HCT116 (cell line): ENCODE data around the gene USP10. TPM values are rescaled to one million over a fixed set of nuclear protein-coding genes. Genes with fewer than 3 reads are reported as not detected.

ENCODE experiments used
- ATAC-seq: fragments of 200-7000 bp; cut with Tn5 transposase; 2 replicates; pipeline ENCODE4 v1.9.1; 2020; ENCODE audit warnings: mild to moderate bottlenecking, moderate library complexity
- BruUV-seq: library from RNA; stranded (reverse); fragments of 400-500 nt; replicated peaks from 2 replicates; lab custom pipeline; 2021; lab: Mats Ljungman, UMichigan
- CTCF ChIA-PET: fragments of 300-600 bp; sonication (Branson Sonifier 250); formaldehyde crosslinking; loops from one replicate; lab custom pipeline; 2021; ENCODE audit warnings: antibody characterized with exemption; lab: Charles Lee
- POLR2A ChIA-PET: fragments of 300-600, 350-600 bp; sonication (Branson Sonifier 250); formaldehyde crosslinking; loops from one replicate; lab custom pipeline; 2021; ENCODE audit warnings: antibody characterized with exemption; lab: Charles Lee
- RAD21 ChIA-PET, 2 experiments: fragments of 300-600 bp; sonication (Branson Sonifier 250); formaldehyde crosslinking; loops; one replicate each; lab custom pipeline; 2023; ENCODE audit warnings: low total read pairs in 2 of 2; ENCODE audit not compliant: uncharacterized antibody in 2 of 2, unreplicated experiment in 2 of 2, low non-redundant PET in 1 of 2; lab: Charles Lee
- DNase-seq: peaks from one replicate; pipeline ENCODE4 v3.0.0-alpha.2; 2010; ENCODE audit warnings: low read depth, low spot score
- H2AFZ ChIP-seq: fragments of 200-600 bp; shearing (Covaris generic), sonication (generic); 2 replicates; pipeline ENCODE4 v1.6.1; 2017; ENCODE audit warnings: low read depth, mixed run types, mixed read lengths, antibody characterized with exemption, low read length; ENCODE audit not compliant: poor library complexity, severe bottlenecking
- H3K27ac ChIP-seq: 2 replicates; pipeline ENCODE4 v1.5.1; 2012; ENCODE audit warnings: low read depth, low read length
- H3K27me3 ChIP-seq: fragments of 200-600 bp; sonication (generic); 2 replicates; pipeline ENCODE4 v1.6.1; 2016; ENCODE audit warnings: mixed run types, low read length, mixed read lengths; ENCODE audit not compliant: insufficient read depth
- H3K36me3 ChIP-seq, 2 experiments: fragments of 200-500 bp in 1 of 2; fragments of 200-600 bp in 1 of 2; sonication (Bioruptor generic) in 1 of 2; sonication (generic) in 1 of 2; 2 replicates each; pipeline versions ENCODE4 v1.5.1 to v1.6.1; 2014 to 2016; ENCODE audit warnings: low read length in 2 of 2, inconsistent platforms in 1 of 2, mixed read lengths in 1 of 2, mixed run types in 1 of 2; ENCODE audit not compliant: insufficient read depth in 2 of 2, control insufficient read depth in 1 of 2
- H3K4me1 ChIP-seq, 2 experiments: fragments of 200-600 bp in 1 of 2; sonication (generic) in 1 of 2; 2 replicates each; pipeline versions ENCODE4 v1.5.1 to v1.6.1; 2012 to 2017; ENCODE audit warnings: low read length in 2 of 2, inconsistent platforms in 1 of 2, mild to moderate bottlenecking in 1 of 2, mixed read lengths in 1 of 2, mixed run types in 1 of 2, moderate library complexity in 1 of 2; ENCODE audit not compliant: insufficient read depth in 2 of 2, control insufficient read depth in 1 of 2
- H3K4me2 ChIP-seq: fragments of 200-600 bp; sonication (generic); 2 replicates; pipeline ENCODE4 v1.6.1; 2017; ENCODE audit warnings: mixed run types, low read length, mixed read lengths
- H3K4me3 ChIP-seq, 2 experiments: fragments of 200-600 bp in 1 of 2; sonication (generic) in 1 of 2; replicated peaks in 1 of 2; 2 replicates each; pipeline ENCODE4 v1.5.1; 2011 to 2016; ENCODE audit warnings: low read length in 2 of 2, control low read depth in 1 of 2, low read depth in 1 of 2, mild to moderate bottlenecking in 1 of 2, mixed read lengths in 1 of 2, mixed run types in 1 of 2
- H3K79me2 ChIP-seq: fragments of 200-600 bp; sonication (generic); 2 replicates; pipeline ENCODE4 v1.6.1; 2017; ENCODE audit warnings: mild to moderate bottlenecking, mixed run types, low read length, moderate library complexity, mixed read lengths; ENCODE audit not compliant: insufficient read depth
- H3K9ac ChIP-seq: fragments of 200-600 bp; sonication (generic); 2 replicates; pipeline ENCODE4 v1.6.1; 2016; ENCODE audit warnings: low read length, mixed read lengths
- H3K9me2 ChIP-seq: fragments of 200-600 bp; sonication (generic), shearing (Covaris generic); 2 replicates; pipeline ENCODE4 v1.6.1; 2017; ENCODE audit warnings: mixed run types, mild to moderate bottlenecking, moderate library complexity; ENCODE audit not compliant: insufficient read depth
- H3K9me3 ChIP-seq, 2 experiments: fragments of 200-500 bp in 1 of 2; fragments of 200-600 bp in 1 of 2; sonication (Bioruptor generic) in 1 of 2; sonication (generic) in 1 of 2; 2 replicates each; pipeline ENCODE4 v1.6.1; 2014 to 2017; ENCODE audit warnings: low read length in 2 of 2, mixed read lengths in 2 of 2, inconsistent platforms in 1 of 2, low read depth in 1 of 2, mild to moderate bottlenecking in 1 of 2, mixed run types in 1 of 2, moderate library complexity in 1 of 2; ENCODE audit not compliant: control insufficient read depth in 1 of 2, insufficient read depth in 1 of 2
- H4K20me1 ChIP-seq: fragments of 200-600 bp; sonication (generic), shearing (Covaris generic); 2 replicates; pipeline ENCODE4 v1.6.1; 2017; ENCODE audit warnings: mixed run types, mild to moderate bottlenecking, moderate library complexity; ENCODE audit not compliant: insufficient read depth
- CEBPB ChIP-seq: IDR thresholded peaks from 2 replicates; pipeline ENCODE4 v1.6.1; 2012; ENCODE audit warnings: low read depth
- CTCF ChIP-seq, 3 experiments: fragments of 200-600 bp in 1 of 3; sonication (generic) in 1 of 3; IDR thresholded peaks in 2 of 3; conservative IDR thresholded peaks in 1 of 3; 2 replicates each; pipeline ENCODE4 v1.5.1; 2012 to 2017; ENCODE audit warnings: low read depth in 2 of 3, low read length in 2 of 3, antibody characterized with exemption in 1 of 3, borderline replicate concordance in 1 of 3, control low read depth in 1 of 3, mild to moderate bottlenecking in 1 of 3, mixed read lengths in 1 of 3, mixed run types in 1 of 3, moderate library complexity in 1 of 3; ENCODE audit not compliant: insufficient read depth in 1 of 3
- EGR1 ChIP-seq: IDR thresholded peaks from 2 replicates; pipeline ENCODE4 v1.6.1; 2012; ENCODE audit warnings: low read depth
- FOSL1 ChIP-seq: IDR thresholded peaks from 2 replicates; pipeline ENCODE4 v1.6.1; 2012; ENCODE audit warnings: low read depth
- POLR2A ChIP-seq: IDR thresholded peaks from 2 replicates; pipeline ENCODE4 v1.7.0; 2011; ENCODE audit warnings: borderline replicate concordance; ENCODE audit not compliant: insufficient read depth, insufficient read length; ENCODE audit errors: extremely low read depth
- RAD21 ChIP-seq: IDR thresholded peaks from 2 replicates; pipeline ENCODE4 v1.6.1; 2012; ENCODE audit warnings: low read depth, mild to moderate bottlenecking
- SIN3A ChIP-seq: IDR thresholded peaks from 2 replicates; pipeline ENCODE4 v1.6.1; 2012; ENCODE audit warnings: low read depth
- SRF ChIP-seq: IDR thresholded peaks from 2 replicates; pipeline ENCODE4 v1.6.1; 2012; ENCODE audit warnings: low read depth
- ZBTB33 ChIP-seq: IDR thresholded peaks from 2 replicates; pipeline ENCODE4 v1.6.1; 2011; ENCODE audit warnings: mild to moderate bottlenecking, low read length, moderate library complexity; ENCODE audit not compliant: insufficient replicate concordance; ENCODE audit errors: extremely low read depth
- intact Hi-C: fragments of 100-400 bp; cut with micrococcal nuclease; formaldehyde crosslinking; loops from 2 replicates; pipeline ENCODE4 v1.10.0; 2022
- total RNA-seq: library from RNA; stranded (reverse); gene quantifications from one replicate; pipeline ENCODE4 v1.2.1, GENCODE V29; 2021; ENCODE audit not compliant: unreplicated experiment

USP10 gene
- total RNA-seq, 1 experiment from 2014 or later = 175 TPM

GRCh38 chr16:84672276-84673202 is 27.3 kb upstream of the USP10 start:
- Histone ChIP-seq H3K27ac (no peak overlapping the region), H3K4me3 (no peak overlapping the region), H4K20me1 (no peaks in the 10 kb centered on the region), H3K4me1 (peaks cover 0 to 5% of the 10 kb centered on the region in 2 experiments; a peak in 1 of 4 replicates), H3K4me2 (peak overlapping the region; percentile 33), H3K9me2 (no peaks in the 10 kb centered on the region), H3K36me3 (no peaks in the 10 kb centered on the region), H2AFZ (no peak overlapping the region), H3K27me3 (peaks cover 13% of the 10 kb centered on the region; the same call in 1 of the 2 replicates), H3K9ac (no peak overlapping the region), H3K9me3 (no peaks in the 10 kb centered on the region), H3K79me2 (no peaks in the 10 kb centered on the region)
- ATAC-seq = peak; percentile 96
- CTCF ChIA-PET = interaction anchor here (0.6 to 4.3 kb wide), 26 partner anchors 9 to 304 kb away, joined by 3 to 34 read pairs (median 4); partner anchors contain the start of genes ATP2C2 and KLHL36
- DNase-seq = peak; percentile 48
- BruUV-seq = no TSS peak
- intact Hi-C loops = loop anchor here (1.0 kb wide), 2 partner anchors 54 to 298 kb away; no protein-coding TSS in a partner anchor
- POLR2A ChIA-PET = interaction anchor here (1.3 kb wide), 2 partner anchors 12 to 53 kb away, joined by 3 read pairs; no protein-coding TSS in a partner anchor
- TF ChIP-seq CTCF (IDR thresholded peaks at IDR 0.05 in 2 of 3, conservative IDR thresholded peaks at IDR 0.05 in 1 of 3; ENCODE audit: borderline replicate concordance in 1 of 3, insufficient read depth in 1 of 3, low read depth in 2 of 3, low read length in 2 of 3) (peak; percentile 85 to 97 (median 95)), RAD21 (peak; percentile 72), CEBPB (no peak)
- RAD21 ChIA-PET = interaction anchor here (0.6 to 0.8 kb wide), 4 partner anchors 51 to 301 kb away, joined by 3 to 4 read pairs (median 4); no protein-coding TSS in a partner anchor

- POLR2A ChIA-PET = no interaction called here
- H3K9me2 ChIP-seq = no peaks in the 10 kb centered on the region
- peaks cover 13% of the 10 kb centered on the region; the same call in 1 of the 2 replicates for H3K27me3 ChIP-seq
- intact Hi-C loops = no loop called here
- CTCF ChIA-PET = interaction anchor here (0.7 to 4.3 kb wide), 7 partner anchors 8 to 285 kb away, joined by 3 to 34 read pairs (median 12); no protein-coding TSS in a partner anchor
- RAD21 ChIA-PET = interaction anchor here in 1 of 2 experiments (0.7 kb wide), 1 partner anchor 51 kb away, joined by 4 read pairs; no protein-coding TSS in a partner anchor
- H3K79me2 ChIP-seq = no peaks in the 10 kb centered on the region
- ATAC-seq (no peak), DNase-seq (no peak)
- no TSS peak for BruUV-seq
- no peak overlapping the region for H3K4me2 ChIP-seq
- no peak overlapping the region for H3K4me3 ChIP-seq
- H3K27ac ChIP-seq = no peak overlapping the region
- no peaks in the 10 kb centered on the region for H3K9me3 ChIP-seq
- no peak overlapping the region for H3K9ac ChIP-seq
- no peak overlapping the region for H2AFZ ChIP-seq
- no peaks in the 10 kb centered on the region for H3K36me3 ChIP-seq
- H4K20me1 ChIP-seq = no peaks in the 10 kb centered on the region
- peaks cover 0 to 5% of the 10 kb centered on the region in 2 experiments; a peak in 1 of 4 replicates for H3K4me1 ChIP-seq
- TF ChIP-seq POLR2A (no peak), EGR1 (no peak), ZBTB33 (no peak), FOSL1 (no peak), SIN3A (no peak), SRF (no peak), CEBPB (no peak)
Observed at GRCh38 chr16:84673203-84673535, 26.6 kb upstream of the USP10 start.
